HG03575 (cell line): Measurements from ENCODE around the gene ADIRF.
"Not testable (repeated sequence)": the region's sequence is repeated elsewhere in the genome, so short reads cannot be mapped to it uniquely, and the experiment has no call there.

Experiments
- ATAC-seq: cut with Tn5 transposase; IDR thresholded peaks from one replicate; pipeline ENCODE4 v1.9.1; 2021; ENCODE audit not compliant: unreplicated experiment, insufficient number of reproducible peaks, low FRiP score; ENCODE audit errors: extremely low read depth

Gene ADIRF

DNA sequence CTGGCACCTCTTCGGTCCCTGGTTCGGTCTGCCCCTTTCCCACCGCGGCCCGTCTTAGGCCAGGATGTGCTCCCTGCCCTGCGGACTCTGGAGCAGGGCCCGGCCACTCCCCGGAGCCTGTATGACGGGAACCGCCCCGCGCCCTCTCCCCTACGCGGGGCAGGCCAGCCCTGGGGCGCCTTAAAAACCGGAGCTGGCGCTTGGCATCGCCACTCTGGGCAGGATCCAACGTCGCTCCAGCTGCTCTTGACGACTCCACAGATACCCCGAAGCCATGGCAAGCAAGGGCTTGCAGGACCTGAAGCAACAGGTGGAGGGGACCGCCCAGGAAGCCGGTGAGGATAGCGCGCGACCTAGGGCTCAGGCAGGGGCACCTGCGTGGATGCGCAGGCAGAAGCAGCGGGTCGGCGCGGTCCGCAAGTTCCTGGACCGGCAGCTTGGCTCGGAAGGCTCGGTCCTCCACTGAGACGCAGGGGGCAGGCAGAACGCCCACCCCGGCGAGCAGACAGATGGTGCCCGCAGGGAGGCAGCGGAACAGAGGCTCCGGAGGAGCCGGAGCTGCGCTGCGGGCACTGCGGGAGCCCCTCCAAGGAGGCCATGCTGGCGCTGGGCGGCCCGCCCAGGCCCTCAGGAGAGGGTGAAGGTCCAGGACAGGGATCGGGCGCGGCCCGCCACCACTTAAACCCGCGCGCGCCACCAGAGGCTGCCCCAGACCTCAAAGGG, at the start of gene ADIRF:
Gene ADIRF (plus strand): TSS at position 212 of the 723 bp plus-strand sequence. CDS start 63 bp downstream, at position 275.
- ATAC-seq: no peak

DNA sequence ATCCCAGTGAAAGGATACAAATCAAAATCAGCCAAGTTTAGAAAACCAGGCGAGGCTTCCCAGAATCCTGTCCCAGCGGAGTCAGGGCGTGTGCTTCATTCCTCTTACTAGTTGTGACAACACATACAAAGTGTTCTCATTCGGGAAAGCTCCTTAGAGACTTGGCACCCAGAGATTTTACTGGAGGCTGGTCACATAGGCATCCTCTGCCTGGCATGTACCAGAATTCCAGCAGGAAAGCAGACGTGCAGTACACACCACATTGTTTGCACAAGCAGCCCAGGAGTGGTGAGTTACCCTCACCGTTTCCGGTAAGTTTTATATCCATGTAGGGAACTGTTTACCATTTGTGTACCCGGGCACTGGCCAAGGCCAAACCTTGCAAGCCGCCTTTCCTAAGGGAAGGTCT, 45.7 kb upstream of the ADIRF start:
- ATAC-seq: no peak

DNA sequence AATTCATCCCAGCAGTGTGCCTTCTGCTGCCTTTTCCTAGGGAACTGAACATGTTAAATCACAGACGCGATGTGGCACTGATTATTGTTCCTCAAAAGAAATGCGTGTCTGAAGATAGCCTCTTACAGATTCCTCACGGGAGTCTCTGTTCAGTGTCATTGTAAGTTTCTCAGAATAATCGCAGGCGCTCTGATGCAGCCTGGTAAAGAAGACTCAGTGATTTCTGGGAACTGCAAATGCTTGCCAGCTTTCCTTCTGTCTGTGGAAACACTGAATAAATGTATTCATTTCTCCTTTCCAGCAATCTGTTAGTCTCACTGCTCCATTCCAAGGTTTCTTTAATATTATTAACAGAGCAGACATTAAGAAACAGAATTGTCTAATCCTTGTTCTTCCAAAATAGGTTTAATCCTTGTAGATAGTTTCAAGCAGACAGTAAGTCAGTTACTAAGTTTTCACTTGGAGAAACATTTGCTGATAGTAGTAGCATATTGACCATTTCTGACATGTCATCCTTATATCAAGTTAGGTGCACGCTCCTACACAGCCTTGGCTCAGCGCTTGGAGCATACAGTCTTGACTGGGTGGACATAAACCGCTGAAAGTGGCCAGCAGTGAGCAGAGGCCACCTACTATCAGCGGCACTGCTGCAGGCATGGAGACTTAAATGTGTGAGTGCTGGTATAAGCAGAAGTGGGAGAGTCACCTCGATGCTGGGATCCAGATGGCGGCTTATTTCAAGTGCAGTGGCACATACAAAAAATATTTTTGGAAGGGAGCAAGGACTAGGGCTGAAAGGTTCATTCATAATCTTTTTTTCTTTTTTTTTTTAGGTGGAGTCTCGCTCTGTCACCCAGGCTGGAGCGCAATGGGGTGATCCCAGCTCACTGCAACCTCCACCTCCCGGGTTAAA, 38.6 kb upstream of the ADIRF start:
- no peak for ATAC-seq

DNA sequence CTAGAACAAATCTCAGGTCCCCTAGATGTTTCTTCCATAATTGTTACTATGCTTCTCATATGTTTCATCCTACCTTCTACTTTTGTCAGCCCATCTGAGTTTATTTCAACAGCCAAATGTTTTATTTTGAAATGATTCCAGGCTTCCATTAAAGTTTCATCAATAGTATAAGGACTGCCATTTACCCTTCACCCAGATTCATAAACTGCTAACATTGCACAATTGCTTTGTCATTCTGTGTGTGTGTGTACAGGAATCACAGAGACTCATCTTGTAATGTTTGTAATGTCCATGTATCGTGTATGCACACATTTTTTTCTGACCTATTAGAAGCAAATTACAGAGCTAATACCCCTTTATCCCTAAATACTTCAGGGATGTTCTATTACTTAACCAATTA, 36.4 kb upstream of the ADIRF start:
- no peak for ATAC-seq

DNA sequence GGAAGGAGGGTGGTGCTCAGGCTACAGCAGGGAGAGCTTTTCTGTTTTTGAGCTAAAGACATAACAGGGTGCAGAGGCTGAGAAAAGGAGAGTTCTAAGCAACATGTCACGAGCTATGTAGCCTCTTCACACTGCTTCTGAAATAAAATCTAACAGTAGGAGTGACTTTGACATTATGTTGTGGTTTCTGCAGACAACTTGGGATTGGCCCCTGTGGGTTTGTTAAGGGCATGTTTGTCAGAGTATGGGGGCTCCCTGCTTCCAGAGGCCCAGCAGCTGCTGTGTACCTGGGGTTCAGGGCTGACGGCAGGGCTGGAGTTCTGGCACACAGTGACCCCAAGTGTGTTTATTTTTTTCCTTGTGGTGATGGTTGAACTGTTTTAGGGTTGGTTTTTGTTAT, 35.6 kb upstream of the ADIRF start:
- no peak for ATAC-seq

DNA sequence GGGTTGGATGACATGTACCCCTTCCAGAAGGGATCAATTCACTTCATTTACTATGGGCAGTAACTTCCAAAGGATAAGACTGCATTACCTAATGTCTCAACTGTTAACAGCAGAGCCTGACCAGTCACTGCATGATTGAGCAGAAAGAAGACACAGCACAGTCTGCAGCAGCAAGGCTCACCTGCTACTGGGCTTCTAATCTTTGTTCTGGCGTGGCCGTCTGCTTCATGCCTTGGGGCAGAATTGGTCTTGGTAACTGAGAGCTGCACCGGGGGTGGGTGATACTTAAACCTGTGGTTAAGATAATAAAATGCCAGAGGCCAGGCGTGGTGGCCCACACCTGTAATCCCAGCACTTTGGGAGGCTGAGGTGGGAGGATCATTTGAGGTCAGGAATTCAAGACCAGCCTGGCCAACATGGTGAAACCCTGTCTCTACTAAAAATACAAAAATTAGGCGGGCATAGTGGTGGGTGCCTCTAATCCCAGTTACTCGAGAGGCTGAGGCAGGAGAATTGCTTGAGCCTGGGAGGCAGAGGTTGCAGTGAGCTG, 34.0 kb upstream of the ADIRF start:
- ATAC-seq: not testable (repeated sequence)

DNA sequence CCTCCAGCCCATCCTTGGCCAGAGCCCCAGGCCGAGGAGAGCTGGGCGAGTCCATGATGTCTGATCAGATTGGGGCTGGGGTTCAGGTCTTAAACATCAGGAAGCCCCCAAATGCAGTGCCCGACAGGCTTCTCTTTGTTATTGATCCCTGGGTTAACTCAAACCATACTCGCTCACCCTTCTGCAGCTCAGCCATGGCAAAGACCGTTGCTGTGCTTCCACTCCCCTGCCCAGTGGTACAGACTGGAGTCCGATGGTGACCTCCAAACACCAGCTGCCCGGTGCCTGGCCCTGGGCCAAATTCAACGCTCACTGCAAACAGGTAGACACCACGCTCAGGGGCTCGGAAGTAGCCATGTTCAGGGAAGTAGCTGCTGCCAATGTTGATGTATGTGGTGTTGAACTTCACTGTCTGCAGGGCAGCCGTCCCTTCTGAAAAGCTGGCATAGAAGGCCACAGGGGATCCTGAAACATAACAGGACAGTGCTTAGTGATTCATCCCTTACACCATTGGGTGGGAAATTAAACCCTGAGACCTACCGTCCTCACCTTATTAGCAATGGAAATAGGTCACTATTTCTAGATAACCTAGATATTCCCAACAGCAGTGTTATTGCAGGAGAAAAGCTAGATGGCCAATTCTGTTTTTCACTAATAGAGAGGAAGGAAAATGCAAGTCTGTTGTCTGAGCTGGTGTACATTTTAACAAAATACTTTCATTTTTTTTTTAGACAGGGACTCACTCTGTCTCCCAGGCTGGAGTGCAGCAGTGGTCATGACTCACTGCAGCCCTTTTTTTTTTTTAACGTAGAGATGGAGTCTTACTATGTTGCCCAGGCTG, 31.4 kb upstream of the ADIRF start:
- ATAC-seq: no peak

DNA sequence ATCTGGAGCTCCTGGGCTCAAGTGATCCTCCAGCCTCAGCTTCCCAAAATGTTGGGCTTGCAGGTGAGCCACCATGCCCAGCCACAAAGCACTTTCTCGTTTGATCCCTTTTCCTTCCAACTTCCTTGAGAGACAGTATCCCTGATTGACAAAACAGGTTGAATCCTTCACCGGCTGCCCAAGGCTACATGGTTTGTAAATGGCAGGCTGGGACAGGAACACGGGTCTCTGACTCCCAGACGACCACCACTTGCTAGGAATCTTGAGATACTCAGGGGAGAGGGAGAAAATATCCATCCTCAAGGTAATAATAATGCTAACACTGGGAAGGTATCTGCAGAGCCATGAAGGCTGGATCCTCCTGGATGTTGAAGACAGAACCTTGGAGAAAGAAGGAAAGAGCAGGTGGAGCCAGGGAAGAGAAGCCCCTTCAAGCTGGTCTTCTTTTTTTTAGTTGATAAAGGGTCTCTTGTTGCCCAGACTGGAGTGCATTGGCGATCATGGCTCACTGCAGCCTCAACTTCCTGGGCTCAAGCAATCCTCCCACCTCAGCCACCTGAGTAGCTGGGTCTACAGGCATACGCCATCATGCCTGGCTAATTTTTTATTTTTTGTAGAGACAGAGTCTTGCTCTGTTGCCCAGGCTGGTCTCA, 30.7 kb upstream of the ADIRF start:
- no peak for ATAC-seq

DNA sequence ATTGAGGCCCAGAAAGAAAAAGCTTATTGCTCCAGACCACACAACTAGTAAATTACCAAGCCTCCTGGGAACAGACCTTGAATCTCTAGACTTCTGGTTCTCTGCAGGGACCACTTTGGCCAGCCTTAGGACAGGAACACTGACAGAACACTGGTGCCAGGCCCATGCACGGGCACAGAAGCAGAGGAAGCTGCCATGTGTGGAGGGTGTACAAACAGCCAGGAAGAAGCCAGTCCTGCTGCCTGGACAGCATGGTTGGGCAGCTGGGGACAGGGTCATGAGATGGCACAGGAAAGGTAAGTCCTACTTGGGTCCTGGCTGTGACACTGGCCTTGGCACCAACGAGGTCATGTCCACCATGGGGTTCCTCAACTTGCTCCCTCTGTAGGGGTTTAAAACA, 30.0 kb upstream of the ADIRF start:
- no peak for ATAC-seq

DNA sequence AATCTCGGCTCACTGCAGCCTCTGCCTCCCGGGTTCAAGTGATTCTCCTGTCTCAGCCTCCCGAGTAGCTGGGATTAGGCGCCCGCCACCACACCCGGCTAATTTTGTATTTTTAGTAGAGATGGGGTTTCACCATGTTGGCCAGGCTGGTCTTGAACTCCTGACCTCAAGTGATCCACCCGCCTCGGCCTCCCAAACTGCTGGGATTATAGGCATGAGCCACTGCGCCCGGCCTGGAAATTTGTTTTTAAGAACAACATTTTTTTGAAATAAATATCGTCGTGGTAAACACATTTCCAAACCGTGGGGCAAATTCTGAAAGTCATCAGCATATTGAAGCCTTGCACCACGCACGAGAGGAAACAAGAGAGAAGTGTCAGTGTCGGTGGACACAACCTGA, 28.2 kb upstream of the ADIRF start:
- ATAC-seq: not testable (repeated sequence)

DNA sequence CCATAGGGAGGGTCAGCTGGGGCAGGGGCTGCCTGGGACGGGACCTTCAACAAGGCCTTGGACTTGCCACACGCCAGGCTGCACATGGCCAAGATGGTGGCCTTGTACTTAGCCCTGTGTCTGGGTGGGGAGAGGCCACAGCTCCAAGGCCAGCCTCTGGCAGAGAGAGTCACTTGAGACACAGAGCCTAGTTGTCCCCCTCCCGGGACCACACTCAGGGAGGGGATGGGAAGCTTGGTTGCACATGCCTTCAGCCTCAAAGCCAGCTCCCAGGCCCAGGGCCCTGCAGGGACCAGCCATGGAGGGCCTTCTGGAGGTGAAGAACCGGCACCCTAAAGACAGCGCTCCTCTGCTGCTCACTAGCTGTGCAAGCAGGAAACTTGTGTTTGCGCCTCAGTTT, 27.6 kb upstream of the ADIRF start:
- ATAC-seq: no peak

DNA sequence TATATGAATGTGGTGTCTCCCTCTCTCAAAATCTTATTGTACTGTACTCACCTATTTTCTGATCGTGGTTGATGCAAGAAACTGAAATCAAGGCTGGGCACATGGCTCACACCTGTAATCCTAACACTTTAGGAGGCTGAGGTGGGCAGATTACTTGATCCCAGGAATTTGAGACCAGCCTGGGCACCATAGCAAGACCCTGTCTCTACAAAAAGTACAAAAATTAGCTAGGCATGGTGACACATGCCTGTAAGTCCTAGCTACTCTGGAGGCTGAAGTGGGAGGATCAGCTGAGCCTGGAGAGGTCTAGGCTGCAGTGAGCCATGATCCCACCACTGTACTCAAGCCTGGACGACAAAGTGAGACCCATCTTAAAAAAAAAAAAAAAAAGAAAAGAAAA, 26.9 kb upstream of the ADIRF start:
- no peak for ATAC-seq

DNA sequence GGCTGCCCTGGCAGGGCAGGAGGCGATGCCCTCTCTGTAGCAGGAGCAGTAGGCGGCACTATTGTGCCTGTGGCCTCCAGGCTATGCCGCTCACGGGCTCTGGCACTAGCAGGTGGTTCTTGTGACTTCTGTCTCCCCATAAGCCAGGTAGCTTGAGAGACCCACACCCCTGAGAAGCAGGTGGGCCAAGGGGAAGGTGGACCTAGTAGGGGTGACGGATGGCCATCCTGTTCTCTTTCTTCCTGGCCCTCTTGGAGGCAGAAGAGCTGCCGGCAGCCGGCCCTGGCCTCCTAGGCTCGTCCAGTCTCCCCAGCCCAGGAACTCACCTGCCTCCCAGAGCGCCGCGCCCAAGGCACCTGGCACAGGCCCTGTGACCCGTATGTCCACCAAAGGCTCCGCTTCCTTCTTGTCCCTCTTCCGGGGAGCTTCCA, 26.3 kb upstream of the ADIRF start:
- ATAC-seq: no peak

DNA sequence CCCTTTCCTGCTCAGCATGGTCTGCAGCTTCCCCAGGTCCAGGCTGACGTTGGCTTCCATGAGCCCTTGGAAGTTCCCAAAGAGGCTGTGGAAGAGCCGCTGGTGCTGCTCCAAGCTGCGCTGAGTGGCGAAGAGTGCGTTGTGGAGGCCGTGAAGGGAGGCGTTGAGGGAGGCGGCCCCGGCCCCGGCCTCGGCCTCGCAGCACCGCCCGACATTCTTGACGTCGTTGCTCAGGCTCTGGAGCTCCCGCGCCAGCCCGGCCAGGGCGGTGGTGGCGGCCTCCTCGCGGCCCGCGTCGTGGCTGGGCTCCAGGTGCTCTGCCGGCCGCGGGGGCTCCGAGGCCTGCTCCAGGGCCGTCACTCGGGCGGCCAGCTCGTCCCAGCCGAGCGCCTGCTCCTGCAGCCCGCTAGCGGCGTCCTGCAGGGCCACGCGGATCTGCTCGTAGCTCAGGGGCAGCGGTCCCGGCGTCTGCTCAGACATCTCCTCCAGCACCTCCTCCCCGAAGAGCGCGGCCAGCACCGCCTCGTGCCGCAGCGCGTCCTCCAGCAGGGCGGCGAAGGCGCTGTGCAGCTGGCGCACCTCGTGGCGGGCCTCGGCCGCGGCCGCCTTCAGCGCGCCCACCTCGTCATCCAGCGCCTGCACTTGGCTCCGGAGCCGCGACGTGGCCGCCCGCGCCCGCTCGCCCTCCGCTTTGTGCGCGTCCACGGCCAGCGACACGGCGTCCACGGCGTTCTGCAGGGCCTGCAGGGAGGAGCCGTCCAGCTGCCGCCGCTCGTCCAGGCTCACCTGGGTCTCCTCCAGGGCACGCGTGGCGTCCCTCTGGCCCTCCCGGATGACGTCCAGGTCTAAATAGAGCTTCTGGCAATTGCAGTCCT, 25.6 kb upstream of the ADIRF start:
- no peak for ATAC-seq

DNA sequence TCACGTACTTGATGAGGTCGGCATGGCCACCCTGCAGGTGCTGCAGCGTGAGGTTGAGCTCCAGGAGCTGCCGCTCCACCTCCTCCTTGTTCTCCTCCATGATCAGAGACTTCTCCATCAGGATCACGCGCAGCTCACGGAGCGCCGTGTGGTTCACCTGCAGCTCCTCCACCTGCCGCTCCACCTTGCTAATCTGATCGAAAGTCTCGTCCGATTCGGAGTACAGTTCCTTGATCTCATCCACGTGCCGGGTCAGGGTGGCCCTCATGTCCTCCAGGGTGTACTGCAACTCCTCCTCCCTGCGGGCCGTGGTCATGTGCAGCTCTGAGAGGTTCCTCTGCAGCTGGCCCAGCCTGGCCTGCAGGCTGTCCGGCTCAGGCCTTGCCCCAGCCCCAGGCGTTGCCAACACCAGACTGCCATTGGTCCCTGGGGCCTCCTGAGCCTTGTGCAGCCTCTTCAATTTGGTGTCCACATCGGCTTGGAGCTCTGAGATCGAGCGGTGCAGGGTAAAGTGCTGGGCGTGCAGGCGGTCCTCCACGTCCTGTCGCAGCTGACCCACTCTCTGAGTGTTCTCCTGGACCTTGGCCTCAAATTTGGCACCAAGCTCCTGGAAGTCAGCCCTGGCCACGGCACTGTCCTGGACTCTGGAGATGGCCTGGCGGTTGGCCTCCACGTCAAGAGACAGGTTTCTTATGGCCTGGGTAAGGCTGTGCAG, 24.8 kb upstream of the ADIRF start:
- no peak for ATAC-seq

DNA sequence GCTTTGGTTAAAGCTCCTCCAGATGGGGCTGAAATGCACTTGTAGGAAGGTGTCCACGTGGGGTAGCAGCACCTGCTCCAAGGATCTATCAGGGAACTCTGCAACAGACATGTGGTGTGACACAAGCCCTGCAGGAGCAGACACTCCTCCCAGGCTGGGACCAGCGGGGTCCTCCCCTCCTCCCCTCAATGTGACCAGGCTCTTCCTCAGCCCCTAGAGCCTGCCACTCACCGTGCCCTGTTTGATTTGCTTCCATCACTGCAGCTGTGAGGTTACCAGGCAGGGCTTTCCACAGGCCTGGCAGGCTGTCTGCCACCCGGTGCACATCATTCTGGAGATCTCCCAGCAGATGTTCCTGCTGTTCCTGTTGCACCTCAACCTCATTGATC, 24.3 kb upstream of the ADIRF start:
- ATAC-seq: no peak

DNA sequence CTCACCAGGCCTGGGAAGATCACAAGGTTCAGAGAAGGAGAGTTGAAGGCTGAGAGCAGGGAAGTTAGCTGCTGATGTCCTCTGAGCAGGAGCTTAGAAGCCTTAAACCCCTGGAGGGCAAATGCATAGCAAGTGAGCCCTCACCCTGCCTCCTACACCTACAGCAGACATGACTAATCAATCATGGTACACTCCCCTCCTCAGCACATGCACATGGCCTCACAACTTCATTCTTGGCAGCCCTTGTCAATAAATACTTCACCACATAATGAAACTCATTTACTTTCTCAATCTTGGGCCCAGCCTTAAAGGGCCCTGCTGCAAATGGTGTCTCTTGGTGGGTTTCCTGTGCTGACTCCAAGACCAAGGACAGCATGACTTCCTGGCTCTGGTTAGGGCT, 23.8 kb upstream of the ADIRF start:
- no peak for ATAC-seq
